Panc1 (cell line): ENCODE data around the gene ARID4B. TPM values are rescaled to one million over a fixed set of nuclear protein-coding genes. Genes with fewer than 3 reads are reported as not detected.
"Not testable (repeated sequence)": the region's sequence is repeated elsewhere in the genome, so short reads cannot be mapped to it uniquely, and the experiment has no call there.

Experiments
- ATAC-seq: fragments of 200-7000 bp; cut with Tn5 transposase; 2 replicates; pipeline ENCODE4 v1.9.1; 2020; ENCODE audit warnings: mild to moderate bottlenecking, moderate library complexity
- BruUV-seq: library from RNA; stranded (reverse); fragments of 400-500 nt; replicated peaks from 2 replicates; lab custom pipeline; 2021; lab: Mats Ljungman, UMichigan
- CTCF ChIA-PET: fragments of 300-600 bp; sonication (Branson Sonifier 250); formaldehyde crosslinking; loops from one replicate; lab custom pipeline; 2022; ENCODE audit warnings: antibody characterized with exemption; lab: Charles Lee
- POLR2A ChIA-PET: fragments of 300-600 bp; sonication (Branson Sonifier 250); formaldehyde crosslinking; loops from one replicate; lab custom pipeline; 2022; ENCODE audit warnings: antibody characterized with exemption; lab: Charles Lee
- DNase-seq: peaks from one replicate; pipeline ENCODE4 v3.0.0-alpha.2; 2010; ENCODE audit warnings: low read depth, low spot score
- H3K27ac ChIP-seq: 2 replicates; pipeline ENCODE4 v1.5.1; 2011; ENCODE audit warnings: mild to moderate bottlenecking, low read length, inconsistent platforms
- H3K27me3 ChIP-seq: fragments of 200-500 bp; sonication (Bioruptor generic); 2 replicates; pipeline ENCODE4 v1.6.0; 2014; ENCODE audit warnings: low read length, inconsistent platforms; ENCODE audit not compliant: control insufficient read depth, insufficient read depth
- H3K36me3 ChIP-seq: fragments of 200-500 bp; sonication (Bioruptor generic); 2 replicates; pipeline ENCODE4 v1.5.1; 2014; ENCODE audit warnings: inconsistent platforms, mild to moderate bottlenecking, low read length, moderate library complexity; ENCODE audit not compliant: control insufficient read depth, insufficient read depth
- H3K4me1 ChIP-seq: 2 replicates; pipeline ENCODE4 v1.5.1; 2011; ENCODE audit warnings: inconsistent platforms, mild to moderate bottlenecking, low read length, moderate library complexity; ENCODE audit not compliant: control insufficient read depth, insufficient read depth
- H3K4me3 ChIP-seq, 2 experiments: 2 replicates each; pipeline ENCODE4 v1.5.1; 2011 to 2012; ENCODE audit warnings: low read depth in 2 of 2, low read length in 2 of 2, mild to moderate bottlenecking in 2 of 2, inconsistent platforms in 1 of 2, moderate library complexity in 1 of 2
- H3K9me3 ChIP-seq: fragments of 200-500 bp; sonication (Bioruptor generic); 2 replicates; pipeline ENCODE4 v1.5.1; 2014; ENCODE audit warnings: low read depth, mild to moderate bottlenecking, inconsistent platforms, low read length, moderate library complexity; ENCODE audit not compliant: control insufficient read depth, insufficient read depth
- CTCF ChIP-seq: fragments of 450-650 bp; IDR thresholded peaks from 2 replicates; pipeline ENCODE4 v1.5.1; 2017; ENCODE audit warnings: mild to moderate bottlenecking
- POLR2AphosphoS5 ChIP-seq: IDR thresholded peaks from 2 replicates; pipeline ENCODE4 v1.6.1; 2012; ENCODE audit warnings: mild to moderate bottlenecking, low read depth, low read length, moderate library complexity
- REST ChIP-seq, 2 experiments: IDR thresholded peaks; 2 replicates each; pipeline ENCODE4 v1.6.1; 2011 to 2012; ENCODE audit warnings: low read depth in 2 of 2, control low read depth in 1 of 2, low read length in 1 of 2, mild to moderate bottlenecking in 1 of 2, moderate library complexity in 1 of 2; ENCODE audit not compliant: insufficient read depth in 1 of 2
- SIN3A ChIP-seq: IDR thresholded peaks from 2 replicates; pipeline ENCODE4 v1.6.1; 2012; ENCODE audit warnings: low read depth, mild to moderate bottlenecking, low read length, moderate library complexity, borderline replicate concordance; ENCODE audit not compliant: insufficient read depth
- TCF7L2 ChIP-seq: IDR thresholded peaks from 2 replicates; pipeline ENCODE4 v1.6.1; 2011; ENCODE audit warnings: mild to moderate bottlenecking, low read depth, low read length, inconsistent platforms
- in situ Hi-C: cut with HindIII; loops from 2 replicates; pipeline ENCODE4 v1.10.0; 2016; ENCODE audit warnings: low sequenced_read_pairs, low pct_unique_long_range_greater_than_20kb
- intact Hi-C: fragments of 100-400 bp; cut with micrococcal nuclease; formaldehyde crosslinking; loops from one replicate; pipeline ENCODE4 v1.10.0; 2022; ENCODE audit not compliant: unreplicated experiment
- total RNA-seq: library from RNA; stranded (reverse); gene quantifications from one replicate; pipeline ENCODE4 v1.2.1, GENCODE V29; 2021; ENCODE audit not compliant: unreplicated experiment

The ARID4B gene
- total RNA-seq, 1 experiment from 2014 or later, result 37.5 TPM

- Histone ChIP-seq H3K36me3 (peaks cover 2% of the 10 kb centered on the region; the same call in 1 of the 2 replicates), H3K27me3 (no peaks in the 10 kb centered on the region), H3K27ac (peak overlapping the region; percentile 32; the same call in 1 of the 2 replicates), H3K4me1 (peaks cover 8% of the 10 kb centered on the region), H3K9me3 (no peaks in the 10 kb centered on the region), H3K4me3 (no peak overlapping the region)
- no TSS peak for BruUV-seq
- POLR2A ChIA-PET, result no interaction called here
- CTCF ChIA-PET, result no interaction called here
- in situ Hi-C loops (no loop called here), intact Hi-C loops (no loop called here)
- ATAC-seq, result no peak
- no peak for DNase-seq
- no peak for TF ChIP-seq TCF7L2
- no peak for TF ChIP-seq CTCF
- no peak for TF ChIP-seq SIN3A
- no peak for TF ChIP-seq POLR2AphosphoS5
- TF ChIP-seq REST (IDR thresholded peaks at IDR 0.05; ENCODE audit: insufficient read depth in 1 of 2, low read depth in 2 of 2, low read length in 1 of 2), result no peak
Observed at GRCh38 chr1:235313931-235314678, 13.9 kb downstream of the ARID4B start.

GRCh38 chr1:235313262-235313661, 14.7 kb downstream of the ARID4B start:
- ATAC-seq (no peak), DNase-seq (no peak)
- H3K4me1 ChIP-seq, result peaks cover 8% of the 10 kb centered on the region
- intact Hi-C loops (no loop called here), in situ Hi-C loops (no loop called here)
- no peak overlapping the region for H3K27ac ChIP-seq
- ChIA-PET POLR2A (no interaction called here), CTCF (no interaction called here)
- TF ChIP-seq TCF7L2 (no peak), POLR2AphosphoS5 (no peak), REST (IDR thresholded peaks at IDR 0.05; ENCODE audit: insufficient read depth in 1 of 2, low read depth in 2 of 2, low read length in 1 of 2) (no peak), CTCF (no peak), SIN3A (no peak)
- no peak overlapping the region for H3K4me3 ChIP-seq
- BruUV-seq, result no TSS peak
- H3K36me3 ChIP-seq, result no peaks in the 10 kb centered on the region; the same call in 1 of the 2 replicates
- H3K27me3 ChIP-seq, result no peaks in the 10 kb centered on the region
- H3K9me3 ChIP-seq, result no peaks in the 10 kb centered on the region

- CTCF ChIA-PET, in situ Hi-C loops, H3K9me3 ChIP-seq, H3K4me3 ChIP-seq, intact Hi-C loops, H3K36me3 ChIP-seq, H3K27ac ChIP-seq, H3K27me3 ChIP-seq, ATAC-seq, POLR2A ChIA-PET, DNase-seq, BruUV-seq: not testable (repeated sequence)
- peaks cover 11% of the 10 kb centered on the region for H3K4me1 ChIP-seq
Observed at GRCh38 chr1:235309206-235309605, 18.8 kb downstream of the ARID4B start.
